ELF-1 (cell line): Measurements from ENCODE around the gene HOXD10.

Source experiments
- DNase-seq: peaks from one replicate; pipeline ENCODE4 v3.0.0-alpha.2; 2016; ENCODE audit warnings: low read depth, low spot score

HOXD10 gene

DNA sequence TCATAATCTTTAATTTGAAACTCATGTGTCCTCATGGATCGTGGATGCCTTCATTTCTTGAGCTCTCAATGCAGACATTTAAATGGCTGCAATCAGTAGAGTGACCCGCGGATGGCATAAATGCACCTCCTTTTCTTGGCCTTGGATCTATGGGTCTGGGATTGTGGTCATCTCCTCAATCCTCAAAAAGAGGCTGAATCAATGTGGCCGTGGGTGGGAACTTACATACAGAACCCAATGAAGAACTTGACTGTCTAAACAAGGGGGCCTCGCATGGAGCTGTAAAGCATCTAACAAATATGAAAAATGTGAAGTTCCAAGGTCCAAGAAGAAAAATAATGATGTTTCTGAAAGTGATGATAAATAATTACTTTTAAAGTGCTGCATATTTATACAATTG, 21.2 kb upstream of the HOXD10 start:
- DNase-seq = no peak

DNA sequence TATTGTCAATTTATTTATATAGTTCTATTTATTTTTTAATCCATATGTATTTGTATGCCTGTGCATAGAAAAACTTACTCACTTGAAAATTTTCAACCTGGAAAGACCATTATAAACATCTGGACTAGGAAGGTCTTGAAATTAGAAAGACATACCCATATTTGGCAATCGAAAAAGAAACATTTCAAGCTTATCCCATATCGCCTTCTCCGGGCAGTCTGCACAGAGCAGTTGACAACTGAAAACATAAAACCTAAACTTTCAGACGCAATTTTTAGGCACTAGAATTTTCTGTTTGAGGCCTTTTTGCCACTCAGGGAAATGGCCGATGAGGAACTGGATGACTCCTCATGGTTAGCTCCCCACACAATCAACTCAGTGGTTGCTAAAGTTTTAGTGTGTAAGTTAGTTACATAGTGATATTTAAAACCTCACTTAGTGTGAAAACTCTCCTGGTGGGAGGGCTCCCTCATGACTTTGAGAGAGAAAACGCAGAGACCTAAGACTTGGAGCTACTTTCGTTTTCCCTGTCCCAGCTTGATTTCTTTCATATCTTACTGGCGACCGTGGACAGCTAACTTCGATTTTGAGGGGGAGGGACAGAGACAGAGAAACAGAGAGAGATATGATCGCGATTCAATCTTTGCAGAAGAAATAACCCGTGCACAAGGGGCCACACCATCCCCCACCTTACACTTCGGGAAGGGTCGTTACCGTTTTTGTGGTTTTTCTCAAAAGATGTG, 20.2 kb upstream of the HOXD10 start:
- no peak for DNase-seq

DNA sequence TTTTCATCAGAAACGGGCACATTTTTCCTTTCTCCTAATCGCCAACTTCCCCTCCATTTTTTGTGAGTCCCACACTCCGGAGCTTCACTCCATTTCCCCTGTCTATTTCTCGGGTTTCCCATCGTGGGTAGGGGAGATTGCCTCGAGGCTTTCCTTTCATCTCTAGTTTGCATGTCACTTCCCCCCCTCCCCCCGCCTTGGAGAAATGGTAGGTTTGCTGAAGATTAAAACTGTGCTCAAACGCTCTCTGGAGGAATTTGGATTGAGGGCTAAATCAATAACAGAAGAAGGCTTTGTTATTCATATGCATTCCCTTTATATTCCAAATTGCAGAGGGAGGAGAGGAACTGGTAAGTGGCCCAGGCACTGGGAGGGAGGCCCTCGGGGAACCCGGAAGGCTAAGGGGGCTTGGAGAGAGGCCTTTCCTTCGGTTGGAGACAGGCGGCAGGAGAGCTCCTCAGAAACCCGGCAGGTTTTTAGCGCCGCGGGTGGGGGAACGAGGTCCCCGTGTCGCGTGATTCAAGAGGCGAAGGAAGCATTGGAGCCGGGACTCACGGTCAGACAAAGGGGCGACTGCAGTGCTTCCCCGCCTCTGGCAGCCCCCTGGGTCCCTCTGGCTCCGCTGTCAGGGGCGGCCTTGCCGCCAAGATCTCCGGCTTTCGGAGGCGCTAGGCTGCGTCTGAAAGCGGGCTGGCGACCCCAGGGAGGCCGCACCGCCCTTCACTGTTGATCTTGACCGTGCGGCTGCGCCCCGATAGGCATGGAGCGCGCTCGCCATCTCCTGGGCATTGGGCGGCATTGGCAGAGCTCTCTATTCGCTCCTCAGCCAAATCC, 19.4 kb upstream of the HOXD10 start:
- peak; percentile 90 for DNase-seq

DNA sequence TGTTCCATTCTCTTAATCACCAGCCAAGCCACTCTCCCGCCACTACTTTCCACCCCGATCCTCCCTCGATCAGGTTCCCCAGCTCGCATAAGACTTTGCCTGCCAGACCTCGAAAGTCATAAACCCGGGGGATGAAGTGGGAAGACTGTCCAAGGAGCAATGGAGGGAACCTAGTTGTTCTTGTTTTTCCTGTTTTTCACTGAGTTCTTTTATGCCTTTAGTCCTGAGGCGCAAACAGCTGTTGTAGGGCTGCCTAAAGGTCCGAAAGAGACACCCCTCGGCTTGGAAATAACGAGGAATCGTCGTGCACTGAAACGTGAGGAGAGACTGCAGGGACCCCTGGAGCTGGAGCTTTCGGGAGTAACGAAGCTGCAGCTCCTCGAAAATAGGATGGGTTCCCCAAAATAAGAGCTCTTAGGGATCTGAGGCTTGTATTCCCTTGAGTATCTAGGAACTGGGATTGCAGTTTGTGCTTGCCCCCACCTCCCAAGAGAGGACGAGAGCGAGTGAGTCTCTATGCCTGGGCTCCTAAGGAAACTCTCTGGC, 18.7 kb upstream of the HOXD10 start:
- DNase-seq = peak; percentile 90

DNA sequence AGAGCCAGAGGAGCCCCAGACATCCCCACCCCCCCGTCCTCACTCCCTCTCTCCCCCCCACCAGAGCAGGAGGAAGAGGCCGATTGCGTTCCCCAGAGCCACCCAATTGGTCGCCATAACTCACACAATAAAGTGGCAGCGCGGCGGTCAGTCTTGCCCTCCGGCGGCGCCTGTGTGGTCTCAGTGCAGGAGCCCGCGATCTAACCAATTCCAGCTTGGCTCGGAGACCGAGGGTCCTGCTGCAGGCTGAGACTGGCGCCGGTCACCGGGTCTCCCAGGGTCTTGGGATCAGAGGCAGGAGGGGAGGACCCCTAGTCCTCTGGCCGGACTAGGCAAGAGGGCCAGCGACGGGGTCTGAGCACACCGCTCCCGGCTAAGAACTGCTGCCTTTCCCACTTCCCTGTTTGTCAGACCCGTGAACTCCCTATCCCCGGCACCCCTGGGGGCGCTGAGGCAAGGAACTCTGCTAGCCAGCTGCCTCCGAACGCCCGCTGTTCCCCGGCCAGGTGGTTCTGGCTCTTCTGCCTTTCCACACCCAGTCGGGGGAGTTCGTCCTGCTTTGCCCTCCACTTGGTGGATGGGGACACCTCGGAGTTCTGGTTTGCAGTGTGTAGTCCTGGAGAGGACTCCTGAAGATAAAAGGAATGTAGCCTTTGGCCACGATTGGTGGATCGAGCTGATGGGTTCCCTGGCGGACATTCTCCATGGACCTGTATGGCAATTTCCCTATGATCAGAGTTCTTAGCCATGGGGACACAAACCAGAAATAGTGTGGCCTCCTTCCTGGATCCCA, 18.0 kb upstream of the HOXD10 start:
- DNase-seq = peak; percentile 76

DNA sequence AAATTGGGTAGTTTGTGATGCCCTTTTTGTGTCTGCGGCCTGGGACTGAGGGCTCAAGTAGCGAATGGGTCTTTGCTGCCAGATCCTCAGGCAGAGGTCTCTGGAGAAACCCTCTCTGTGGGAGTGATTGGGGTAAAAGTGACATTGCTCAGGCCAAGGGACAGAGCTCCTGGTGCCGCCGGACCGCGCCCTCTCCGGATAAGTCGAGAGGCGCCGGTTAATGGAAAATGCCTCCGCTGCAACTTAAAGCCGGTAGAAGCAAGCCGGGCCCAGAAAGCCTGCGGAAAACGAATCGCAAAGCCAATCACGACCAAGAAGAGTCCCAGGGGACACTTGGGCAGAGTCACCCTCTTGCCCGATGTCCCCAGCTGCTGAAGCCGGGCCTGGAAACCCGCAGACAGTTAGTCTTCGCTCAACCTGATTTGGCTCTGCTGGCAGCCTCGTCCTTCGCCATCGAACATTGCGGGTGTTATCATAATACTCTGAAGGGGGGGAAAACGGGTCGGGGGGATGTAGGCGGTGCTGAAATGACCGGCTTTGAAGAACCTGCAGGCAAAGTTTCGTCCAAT, 17.3 kb upstream of the HOXD10 start:
- peak; percentile 40 for DNase-seq

DNA sequence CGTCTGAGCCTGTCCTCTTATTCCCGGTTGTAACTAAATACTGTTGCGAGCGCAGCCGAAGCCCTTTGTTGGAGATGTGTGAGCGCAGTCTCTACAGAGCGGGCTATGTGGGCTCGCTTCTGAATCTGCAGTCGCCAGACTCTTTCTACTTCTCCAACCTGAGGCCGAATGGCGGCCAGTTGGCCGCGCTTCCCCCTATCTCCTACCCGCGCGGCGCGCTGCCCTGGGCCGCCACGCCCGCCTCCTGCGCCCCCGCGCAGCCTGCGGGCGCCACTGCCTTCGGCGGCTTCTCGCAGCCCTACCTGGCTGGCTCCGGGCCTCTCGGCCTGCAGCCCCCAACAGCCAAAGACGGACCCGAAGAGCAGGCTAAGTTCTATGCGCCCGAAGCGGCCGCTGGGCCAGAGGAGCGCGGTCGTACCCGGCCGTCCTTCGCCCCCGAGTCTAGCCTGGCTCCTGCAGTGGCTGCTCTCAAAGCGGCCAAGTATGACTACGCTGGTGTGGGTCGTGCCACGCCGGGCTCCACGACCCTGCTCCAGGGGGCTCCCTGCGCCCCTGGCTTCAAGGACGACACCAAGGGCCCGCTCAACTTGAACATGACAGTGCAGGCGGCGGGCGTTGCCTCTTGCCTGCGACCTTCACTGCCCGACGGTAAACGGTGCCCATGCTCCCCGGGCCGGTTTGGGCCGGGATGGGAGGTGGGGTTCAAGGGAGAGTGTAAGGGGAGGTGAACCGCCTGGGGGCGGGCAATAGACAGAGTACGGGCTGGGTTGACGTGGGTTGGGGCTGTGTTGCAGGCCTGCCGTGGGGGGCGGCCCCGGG, 16.6 kb upstream of the HOXD10 start, which contains the start of gene HOXD12:
HOXD12 (plus strand) TSS at position 68 of the 819 bp plus-strand sequence; CDS start at position 75, 7 bp downstream.
- peak; percentile 46 for DNase-seq

- DNase-seq = no peak
Measured at GRCh38 chr2:176100547-176101140, 15.9 kb upstream of the HOXD10 start.

- no peak for DNase-seq
Measured at GRCh38 chr2:176101216-176101830, 15.3 kb upstream of the HOXD10 start.

GRCh38 chr2:176101842-176102241, 14.7 kb upstream of the HOXD10 start:
- no peak for DNase-seq

GRCh38 chr2:176102309-176102866, 14.2 kb upstream of the HOXD10 start:
- no peak for DNase-seq

- no peak for DNase-seq
Measured at GRCh38 chr2:176103194-176103593, 13.4 kb upstream of the HOXD10 start.

- DNase-seq = no peak
Measured at GRCh38 chr2:176103742-176104315, 12.7 kb upstream of the HOXD10 start.

GRCh38 chr2:176104316-176105077, 12.1 kb upstream of the HOXD10 start:
- peak; percentile 53 for DNase-seq

DNA sequence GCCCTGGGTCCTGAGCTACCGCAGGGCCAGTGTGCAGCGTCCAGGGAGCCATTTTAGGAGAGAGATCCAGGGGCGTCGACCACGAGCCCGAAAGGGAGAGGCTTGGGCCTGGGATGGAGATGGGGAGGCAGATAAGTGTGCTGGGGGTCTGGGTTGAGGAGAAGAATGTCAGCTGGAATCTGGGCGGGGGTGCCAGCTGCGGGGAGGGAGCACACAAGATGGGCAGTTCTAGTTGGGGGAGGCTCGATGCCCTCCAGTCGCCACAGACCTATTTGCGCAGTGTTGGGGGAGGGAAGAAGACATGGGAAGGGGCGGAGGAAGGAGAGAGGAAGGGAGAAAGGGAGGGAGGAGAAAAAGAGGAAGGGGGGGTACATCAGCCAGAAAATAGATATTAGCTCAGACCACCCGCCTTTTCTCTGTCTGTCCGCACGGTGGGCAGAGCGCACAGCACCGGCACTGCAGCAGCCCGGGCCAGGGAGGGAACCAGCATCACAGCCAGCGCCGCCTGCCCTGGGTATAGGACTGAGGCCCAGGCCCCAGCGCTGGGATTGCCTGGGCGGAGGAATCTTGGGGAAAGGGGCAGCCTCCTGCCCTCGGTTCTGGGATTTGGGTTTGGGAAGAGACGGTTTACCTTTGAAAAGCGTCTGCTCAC, 11.4 kb upstream of the HOXD10 start:
- no peak for DNase-seq

GRCh38 chr2:176105730-176106580, 10.6 kb upstream of the HOXD10 start:
- DNase-seq = no peak
